HepG2 (cell line): ENCODE measurements around the gene CDKN1C. TPM values are rescaled to one million over a fixed set of nuclear protein-coding genes. Genes with fewer than 3 reads are reported as not detected.

Source experiments
- ATAC-seq: fragments of 200-7000 bp; cut with Tn5 transposase; 3 replicates; pipeline ENCODE4 v1.9.1; 2020; ENCODE audit warnings: mild to moderate bottlenecking, moderate library complexity
- BruUV-seq: library from RNA; stranded (reverse); fragments of 400-500 nt; replicated peaks from 2 replicates; lab custom pipeline; 2021; lab: Mats Ljungman, UMichigan
- CTCF ChIA-PET: fragments of 300-600 bp; formaldehyde crosslinking; extraction: SDS; loops from one replicate; lab custom pipeline; 2021; ENCODE audit warnings: low total read pairs, inconsistent platforms, low intra/inter-chr PET ratio; lab: Yijun Ruan, JAX
- POLR2A ChIA-PET: fragments of 350-600 bp; sonication (Branson Sonifier 250); formaldehyde crosslinking; loops from one replicate; lab custom pipeline; 2020; ENCODE audit warnings: antibody characterized with exemption, inconsistent platforms; lab: Yijun Ruan, JAX
- DNase-seq: peaks from one replicate; pipeline ENCODE4 v3.0.0-alpha.2; 2015; ENCODE audit warnings: low spot score
- FAIRE-seq: peaks from 3 replicates; lab custom pipeline; 2011; peaks lifted over from hg19 to GRCh38; lab: Jason Lieb, UNC
- H2AFZ ChIP-seq: one replicate; pipeline ENCODE4 v1.6.1; 2011; ENCODE audit warnings: low read length, inconsistent platforms
- H3K27ac ChIP-seq: fragments of 300-600 bp; 3 replicates; pipeline ENCODE4 v1.8.0; 2011; ENCODE audit warnings: mixed run types, mild to moderate bottlenecking, mixed read lengths, low read length, inconsistent platforms; ENCODE audit not compliant: insufficient read depth; ENCODE audit errors: extremely low read length
- H3K27me3 ChIP-seq, 2 experiments: fragments of 200-600 bp in 1 of 2; 2 replicates in 1 of 2; 3 replicates in 1 of 2; pipeline versions ENCODE4 v1.6.0 to v1.8.0; 2011; ENCODE audit warnings: low read length in 2 of 2, mild to moderate bottlenecking in 2 of 2, moderate library complexity in 2 of 2, inconsistent platforms in 1 of 2; ENCODE audit not compliant: insufficient read depth in 2 of 2, control insufficient read depth in 1 of 2
- H3K36me3 ChIP-seq, 2 experiments: fragments of 200-600 bp in 1 of 2; replicated peaks in 1 of 2; 2 replicates in 1 of 2; 3 replicates in 1 of 2; pipeline versions ENCODE4 v1.5.1 to v1.8.0; 2011; ENCODE audit warnings: low read length in 2 of 2, inconsistent platforms in 1 of 2; ENCODE audit not compliant: insufficient read depth in 2 of 2, control insufficient read depth in 1 of 2
- H3K4me1 ChIP-seq: 2 replicates; pipeline ENCODE4 v1.5.1; 2012; ENCODE audit warnings: low read length, inconsistent platforms; ENCODE audit not compliant: insufficient read depth
- H3K4me2 ChIP-seq: 2 replicates; pipeline ENCODE4 v1.6.0; 2011; ENCODE audit warnings: low read depth, low read length, inconsistent platforms
- H3K4me3 ChIP-seq, 3 experiments: fragments of 200-600 bp in 1 of 3; sonication (generic), shearing (Covaris generic) in 1 of 3; replicated peaks in 1 of 3; 2 replicates each; pipeline ENCODE4 v1.5.1; 2011 to 2016; ENCODE audit warnings: low read length in 3 of 3, inconsistent platforms in 2 of 3, low read depth in 2 of 3, mild to moderate bottlenecking in 2 of 3, control low read depth in 1 of 3, mixed read lengths in 1 of 3; ENCODE audit not compliant: insufficient read depth in 1 of 3
- H3K79me2 ChIP-seq: one replicate; pipeline ENCODE4 v1.6.1; 2011; ENCODE audit warnings: low read length, inconsistent platforms; ENCODE audit not compliant: insufficient read depth
- H3K9ac ChIP-seq: 2 replicates; pipeline ENCODE4 v1.6.0; 2011; ENCODE audit warnings: mild to moderate bottlenecking, low read depth, low read length, inconsistent platforms; ENCODE audit not compliant: insufficient read depth
- H3K9me3 ChIP-seq: 2 replicates; pipeline ENCODE4 v1.5.1; 2012; ENCODE audit warnings: mild to moderate bottlenecking, low read length
- H4K20me1 ChIP-seq: 2 replicates; pipeline ENCODE4 v1.6.0; 2011; ENCODE audit warnings: inconsistent platforms, mild to moderate bottlenecking, low read length, moderate library complexity; ENCODE audit not compliant: insufficient read depth
- GFI1 ChIP-seq: sonication (generic); formaldehyde crosslinking; IDR thresholded peaks from 2 replicates; pipeline ENCODE4 v1.5.0; 2020; ENCODE audit warnings: missing genetic modification reagents, mild to moderate bottlenecking, borderline replicate concordance
- HNRNPH1 ChIP-seq: fragments of 200-400 bp; formaldehyde crosslinking; optimal IDR thresholded peaks from 2 replicates; pipeline ENCODE3; 2017; ENCODE audit warnings: mild to moderate bottlenecking, low read depth, low read length
- HOXA9 ChIP-seq: sonication (generic); formaldehyde crosslinking; IDR thresholded peaks from 2 replicates; pipeline ENCODE4 v1.8.1; 2022; ENCODE audit warnings: missing genetic modification reagents, mild to moderate bottlenecking, moderate library complexity, borderline replicate concordance
- MED13 ChIP-seq: sonication (generic); formaldehyde crosslinking; IDR thresholded peaks from 2 replicates; pipeline ENCODE4 v1.5.0; 2020; ENCODE audit warnings: missing genetic modification reagents
- NCOR1 ChIP-seq: fragments of 200-600 bp; sonication (generic); IDR thresholded peaks from 2 replicates; pipeline ENCODE4 v1.7.0; 2017; ENCODE audit warnings: antibody characterized with exemption, low read length, borderline replicate concordance
- SP1 ChIP-seq, 2 experiments: fragments of 450-650 bp in 1 of 2; sonication (generic) in 1 of 2; formaldehyde crosslinking in 1 of 2; IDR thresholded peaks; 2 replicates each; pipeline versions ENCODE4 v1.4.0 to v1.6.1; 2016 to 2020; ENCODE audit warnings: missing genetic modification reagents in 1 of 2
- SP5 ChIP-seq: IDR thresholded peaks from 2 replicates; pipeline ENCODE4 v1.6.1; 2016; ENCODE audit warnings: low read depth, borderline replicate concordance
- TBP ChIP-seq: sonication (generic); formaldehyde crosslinking; IDR thresholded peaks from 2 replicates; pipeline ENCODE4 v1.5.0; 2020; ENCODE audit warnings: missing genetic modification reagents
- ZFAT ChIP-seq: sonication (generic); formaldehyde crosslinking; conservative IDR thresholded peaks from 2 replicates; pipeline ENCODE4 v1.8.1; 2023; ENCODE audit warnings: missing genetic modification reagents, inconsistent platforms
- ZKSCAN1 ChIP-seq: fragments of 150-350 bp; IDR thresholded peaks from 2 replicates; pipeline ENCODE4 v1.6.1; 2014; ENCODE audit warnings: low read length
- ZNF142 ChIP-seq: sonication (generic); formaldehyde crosslinking; IDR thresholded peaks from 2 replicates; pipeline ENCODE4 v1.4.0; 2020; ENCODE audit warnings: missing genetic modification reagents
- ZNF644 ChIP-seq: IDR thresholded peaks from 2 replicates; pipeline ENCODE4 v1.6.1; 2016; ENCODE audit warnings: low read depth
- WGBS: methylation state at CpG from one replicate; pipeline ENCODE4 v1.1.6; 2017; ENCODE audit warnings: low lambda C conversion rate; 5-methylcytosine and 5-hydroxymethylcytosine counted together
- in situ Hi-C: cut with HindIII; loops from 2 replicates; pipeline ENCODE4 v1.10.0; 2017; ENCODE audit warnings: low pct_unique_long_range_greater_than_20kb; ENCODE audit not compliant: extremely low pct_ligation_motif_present
- intact Hi-C: fragments of 100-400 bp; cut with micrococcal nuclease; formaldehyde crosslinking; loops from one replicate; pipeline ENCODE4 v1.10.0; 2022; ENCODE audit not compliant: unreplicated experiment
- polyA plus RNA-seq, 8 experiments: library from polyadenylated mRNA; depleted of rRNA in 3 of 8; stranded (reverse) in 7 of 8; unstranded in 1 of 8; fragments of >200 nt; fragmentation: Illumina TruSeq in 4 of 8; extraction: Trizol in 4 of 8; gene quantifications; 2 replicates each; pipeline versions ENCODE4 v1.2.1 to v1.2.3, GENCODE V29; 2011 to 2016; ENCODE audit warnings: low read depth in 4 of 8, missing spikeins in 1 of 8, mixed read lengths in 1 of 8; ENCODE audit not compliant: insufficient read depth in 1 of 8
- total RNA-seq, 5 experiments: library from RNA; depleted of rRNA; stranded (reverse); fragments of >200 nt; fragmentation: Illumina TruSeq; extraction: Trizol; gene quantifications; 2 replicates each; pipeline ENCODE4 v1.2.3, GENCODE V29; 2016; ENCODE audit warnings: low read depth in 1 of 5
- TF ChIP-seq, protein P1 (sequence below): sonication (generic); formaldehyde crosslinking; IDR thresholded peaks from 2 replicates; pipeline ENCODE4 v1.5.1; 2020; ENCODE audit warnings: missing genetic modification reagents, mild to moderate bottlenecking, borderline replicate concordance

CDKN1C gene
- total and polyA plus RNA-seq, 2 of the 13 experiments (the other 11 are each of a cell fraction or from before 2014, with no cell fraction given) = not detected

GRCh38 chr11:2853997-2854560 lies 31.5 kb downstream of the CDKN1C start:
- no peak overlapping the region for H2AFZ ChIP-seq
- TF ChIP-seq NCOR1 (no peak), SP1 (IDR thresholded peaks at IDR 0.05) (no peak), SP1 (CRISPR knock-in tag; IDR thresholded peaks at IDR 0.05) (no peak), GFI1 (CRISPR knock-in tag) (no peak), HOXA9 (no peak)
- ChIA-PET CTCF (no interaction called here), POLR2A (interaction anchor here (0.7 kb wide), 1 partner anchor 22 kb away, joined by 3 read pairs; no protein-coding TSS in a partner anchor)
- ATAC-seq (no peak), FAIRE-seq (no peak), DNase-seq (no peak)
- H3K79me2 ChIP-seq = no peaks in the 10 kb centered on the region
- H3K9me3 ChIP-seq = no peaks in the 10 kb centered on the region
- BruUV-seq = no TSS peak
- H3K36me3 ChIP-seq = no peaks in the 10 kb centered on the region
- H3K9ac ChIP-seq = no peak overlapping the region
- WGBS = 82% methylated on average over 6 of the region's 7 CpGs
- H3K4me1 ChIP-seq = no peaks in the 10 kb centered on the region
- no peak overlapping the region for H3K4me2 ChIP-seq
- no peak overlapping the region for H3K27ac ChIP-seq
- no peaks in the 10 kb centered on the region for H4K20me1 ChIP-seq
- H3K27me3 ChIP-seq = peaks cover 16 to 82% of the 10 kb centered on the region in 2 experiments; a peak in 4 of 5 replicates
- intact Hi-C loops = no loop called here
- H3K4me3 ChIP-seq = no peak overlapping the region
- in situ Hi-C loops = no loop called here

DNA sequence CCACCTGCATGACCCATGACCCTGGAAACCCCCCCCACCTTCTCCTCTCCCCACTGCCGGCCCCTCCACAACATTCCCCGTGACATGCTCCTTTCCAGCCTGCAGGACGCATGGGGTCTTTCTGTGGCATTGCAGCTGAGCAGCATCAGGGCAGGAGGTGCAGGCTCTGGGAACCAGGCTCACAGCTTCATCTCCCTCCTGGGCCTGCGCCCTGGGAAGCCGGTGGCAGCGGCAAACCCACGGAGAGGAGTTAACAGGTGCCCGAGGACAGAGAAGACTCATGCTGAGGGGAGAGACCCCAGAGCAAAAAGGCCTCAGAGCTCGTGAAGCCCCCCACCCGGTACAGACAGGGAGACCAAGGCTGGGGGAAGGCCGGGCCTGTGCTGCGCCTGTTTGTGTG lies 32.2 kb downstream of the CDKN1C start:
- Histone ChIP-seq H3K9me3 (no peaks in the 10 kb centered on the region), H3K4me3 (no peak overlapping the region), H3K9ac (no peak overlapping the region), H3K79me2 (no peaks in the 10 kb centered on the region), H3K27me3 (peaks cover 16 to 83% of the 10 kb centered on the region in 2 experiments; a peak in 4 of 5 replicates), H4K20me1 (no peaks in the 10 kb centered on the region), H3K4me1 (no peaks in the 10 kb centered on the region), H2AFZ (no peak overlapping the region), H3K36me3 (no peaks in the 10 kb centered on the region), H3K4me2 (no peak overlapping the region), H3K27ac (no peak overlapping the region)
- ChIA-PET POLR2A (interaction anchor here (0.7 kb wide), 1 partner anchor 21 kb away, joined by 3 read pairs; no protein-coding TSS in a partner anchor), CTCF (no interaction called here)
- in situ Hi-C loops (no loop called here), intact Hi-C loops (no loop called here)
- ATAC-seq (no peak), DNase-seq (no peak), FAIRE-seq (no peak)
- BruUV-seq = no TSS peak
- 49% methylated on average over 12 of the region's 12 CpGs for WGBS
- TF ChIP-seq, protein P1, sequence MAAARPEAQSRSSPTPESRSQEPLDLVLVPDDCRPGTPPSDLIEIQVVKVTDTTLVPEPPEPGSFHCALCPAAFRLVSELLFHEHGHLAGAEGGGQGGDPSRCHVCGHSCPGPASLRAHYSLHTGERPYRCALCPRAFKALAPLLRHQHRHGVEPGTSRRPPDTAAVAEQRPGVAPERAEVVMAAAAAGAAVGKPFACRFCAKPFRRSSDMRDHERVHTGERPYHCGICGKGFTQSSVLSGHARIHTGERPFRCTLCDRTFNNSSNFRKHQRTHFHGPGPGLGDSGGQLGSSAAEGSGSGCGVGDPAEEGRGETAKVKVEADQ (CRISPR knock-in tag) = no peak
- TF ChIP-seq SP5 (CRISPR knock-in tag) (no peak), HNRNPH1 (no peak), ZKSCAN1 (no peak), TBP (CRISPR knock-in tag) (no peak), ZNF142 (no peak), MED13 (CRISPR knock-in tag) (no peak), ZNF644 (CRISPR knock-in tag) (no peak), ZFAT (no peak)
